HCT116 (cell line): ENCODE results near the gene ANKLE1. TPM values are rescaled to one million over a fixed set of nuclear protein-coding genes. Genes with fewer than 3 reads are reported as not detected.

Experiments
- ATAC-seq: fragments of 200-7000 bp; cut with Tn5 transposase; 2 replicates; pipeline ENCODE4 v1.9.1; 2020; ENCODE audit warnings: mild to moderate bottlenecking, moderate library complexity
- BruUV-seq: library from RNA; stranded (reverse); fragments of 400-500 nt; replicated peaks from 2 replicates; lab custom pipeline; 2021; lab: Mats Ljungman, UMichigan
- CTCF ChIA-PET: fragments of 300-600 bp; sonication (Branson Sonifier 250); formaldehyde crosslinking; loops from one replicate; lab custom pipeline; 2021; ENCODE audit warnings: antibody characterized with exemption; lab: Charles Lee
- POLR2A ChIA-PET: fragments of 300-600, 350-600 bp; sonication (Branson Sonifier 250); formaldehyde crosslinking; loops from one replicate; lab custom pipeline; 2021; ENCODE audit warnings: antibody characterized with exemption; lab: Charles Lee
- RAD21 ChIA-PET, 2 experiments: fragments of 300-600 bp; sonication (Branson Sonifier 250); formaldehyde crosslinking; loops; one replicate each; lab custom pipeline; 2023; ENCODE audit warnings: low total read pairs in 2 of 2; ENCODE audit not compliant: uncharacterized antibody in 2 of 2, unreplicated experiment in 2 of 2, low non-redundant PET in 1 of 2; lab: Charles Lee
- DNase-seq: peaks from one replicate; pipeline ENCODE4 v3.0.0-alpha.2; 2010; ENCODE audit warnings: low read depth, low spot score
- H2AFZ ChIP-seq: fragments of 200-600 bp; shearing (Covaris generic), sonication (generic); 2 replicates; pipeline ENCODE4 v1.6.1; 2017; ENCODE audit warnings: low read depth, mixed run types, mixed read lengths, antibody characterized with exemption, low read length; ENCODE audit not compliant: poor library complexity, severe bottlenecking
- H3K27ac ChIP-seq: 2 replicates; pipeline ENCODE4 v1.5.1; 2012; ENCODE audit warnings: low read depth, low read length
- H3K27me3 ChIP-seq: fragments of 200-600 bp; sonication (generic); 2 replicates; pipeline ENCODE4 v1.6.1; 2016; ENCODE audit warnings: mixed run types, low read length, mixed read lengths; ENCODE audit not compliant: insufficient read depth
- H3K36me3 ChIP-seq, 2 experiments: fragments of 200-500 bp in 1 of 2; fragments of 200-600 bp in 1 of 2; sonication (Bioruptor generic) in 1 of 2; sonication (generic) in 1 of 2; 2 replicates each; pipeline versions ENCODE4 v1.5.1 to v1.6.1; 2014 to 2016; ENCODE audit warnings: low read length in 2 of 2, inconsistent platforms in 1 of 2, mixed read lengths in 1 of 2, mixed run types in 1 of 2; ENCODE audit not compliant: insufficient read depth in 2 of 2, control insufficient read depth in 1 of 2
- H3K4me1 ChIP-seq, 2 experiments: fragments of 200-600 bp in 1 of 2; sonication (generic) in 1 of 2; 2 replicates each; pipeline versions ENCODE4 v1.5.1 to v1.6.1; 2012 to 2017; ENCODE audit warnings: low read length in 2 of 2, inconsistent platforms in 1 of 2, mild to moderate bottlenecking in 1 of 2, mixed read lengths in 1 of 2, mixed run types in 1 of 2, moderate library complexity in 1 of 2; ENCODE audit not compliant: insufficient read depth in 2 of 2, control insufficient read depth in 1 of 2
- H3K4me2 ChIP-seq: fragments of 200-600 bp; sonication (generic); 2 replicates; pipeline ENCODE4 v1.6.1; 2017; ENCODE audit warnings: mixed run types, low read length, mixed read lengths
- H3K4me3 ChIP-seq, 2 experiments: fragments of 200-600 bp in 1 of 2; sonication (generic) in 1 of 2; replicated peaks in 1 of 2; 2 replicates each; pipeline ENCODE4 v1.5.1; 2011 to 2016; ENCODE audit warnings: low read length in 2 of 2, control low read depth in 1 of 2, low read depth in 1 of 2, mild to moderate bottlenecking in 1 of 2, mixed read lengths in 1 of 2, mixed run types in 1 of 2
- H3K79me2 ChIP-seq: fragments of 200-600 bp; sonication (generic); 2 replicates; pipeline ENCODE4 v1.6.1; 2017; ENCODE audit warnings: mild to moderate bottlenecking, mixed run types, low read length, moderate library complexity, mixed read lengths; ENCODE audit not compliant: insufficient read depth
- H3K9ac ChIP-seq: fragments of 200-600 bp; sonication (generic); 2 replicates; pipeline ENCODE4 v1.6.1; 2016; ENCODE audit warnings: low read length, mixed read lengths
- H3K9me2 ChIP-seq: fragments of 200-600 bp; sonication (generic), shearing (Covaris generic); 2 replicates; pipeline ENCODE4 v1.6.1; 2017; ENCODE audit warnings: mixed run types, mild to moderate bottlenecking, moderate library complexity; ENCODE audit not compliant: insufficient read depth
- H3K9me3 ChIP-seq, 2 experiments: fragments of 200-500 bp in 1 of 2; fragments of 200-600 bp in 1 of 2; sonication (Bioruptor generic) in 1 of 2; sonication (generic) in 1 of 2; 2 replicates each; pipeline ENCODE4 v1.6.1; 2014 to 2017; ENCODE audit warnings: low read length in 2 of 2, mixed read lengths in 2 of 2, inconsistent platforms in 1 of 2, low read depth in 1 of 2, mild to moderate bottlenecking in 1 of 2, mixed run types in 1 of 2, moderate library complexity in 1 of 2; ENCODE audit not compliant: control insufficient read depth in 1 of 2, insufficient read depth in 1 of 2
- H4K20me1 ChIP-seq: fragments of 200-600 bp; sonication (generic), shearing (Covaris generic); 2 replicates; pipeline ENCODE4 v1.6.1; 2017; ENCODE audit warnings: mixed run types, mild to moderate bottlenecking, moderate library complexity; ENCODE audit not compliant: insufficient read depth
- EGR1 ChIP-seq: IDR thresholded peaks from 2 replicates; pipeline ENCODE4 v1.6.1; 2012; ENCODE audit warnings: low read depth
- EZH2 ChIP-seq: fragments of 200-600 bp; sonication (generic); IDR thresholded peaks from 2 replicates; pipeline ENCODE4 v1.6.1; 2017; ENCODE audit warnings: antibody characterized with exemption, mixed run types
- EZH2phosphoT487 ChIP-seq: fragments of 200-600 bp; IDR thresholded peaks from 2 replicates; pipeline ENCODE4 v1.6.1; 2018; ENCODE audit warnings: antibody characterized with exemption, borderline replicate concordance
- POLR2A ChIP-seq: IDR thresholded peaks from 2 replicates; pipeline ENCODE4 v1.7.0; 2011; ENCODE audit warnings: borderline replicate concordance; ENCODE audit not compliant: insufficient read depth, insufficient read length; ENCODE audit errors: extremely low read depth
- POLR2AphosphoS5 ChIP-seq: IDR thresholded peaks from 2 replicates; pipeline ENCODE4 v1.6.1; 2011; ENCODE audit warnings: mild to moderate bottlenecking, low read depth, low read length, moderate library complexity
- ZFX ChIP-seq: fragments of 450-650 bp; IDR thresholded peaks from 2 replicates; pipeline ENCODE4 v1.6.1; 2017
- ZNF274 ChIP-seq: fragments of 200-500 bp; sonication (Bioruptor generic); IDR thresholded peaks from 2 replicates; pipeline ENCODE4 v1.6.1; 2014; ENCODE audit warnings: mild to moderate bottlenecking, low read depth, low read length, inconsistent platforms
- intact Hi-C: fragments of 100-400 bp; cut with micrococcal nuclease; formaldehyde crosslinking; loops from 2 replicates; pipeline ENCODE4 v1.10.0; 2022
- total RNA-seq: library from RNA; stranded (reverse); gene quantifications from one replicate; pipeline ENCODE4 v1.2.1, GENCODE V29; 2021; ENCODE audit not compliant: unreplicated experiment
- TF ChIP-seq, protein P1 (sequence below): IDR thresholded peaks from 2 replicates; pipeline ENCODE4 v1.6.1; 2012

Gene ANKLE1
- total RNA-seq, 1 experiment from 2014 or later, result 14.8 TPM

DNA sequence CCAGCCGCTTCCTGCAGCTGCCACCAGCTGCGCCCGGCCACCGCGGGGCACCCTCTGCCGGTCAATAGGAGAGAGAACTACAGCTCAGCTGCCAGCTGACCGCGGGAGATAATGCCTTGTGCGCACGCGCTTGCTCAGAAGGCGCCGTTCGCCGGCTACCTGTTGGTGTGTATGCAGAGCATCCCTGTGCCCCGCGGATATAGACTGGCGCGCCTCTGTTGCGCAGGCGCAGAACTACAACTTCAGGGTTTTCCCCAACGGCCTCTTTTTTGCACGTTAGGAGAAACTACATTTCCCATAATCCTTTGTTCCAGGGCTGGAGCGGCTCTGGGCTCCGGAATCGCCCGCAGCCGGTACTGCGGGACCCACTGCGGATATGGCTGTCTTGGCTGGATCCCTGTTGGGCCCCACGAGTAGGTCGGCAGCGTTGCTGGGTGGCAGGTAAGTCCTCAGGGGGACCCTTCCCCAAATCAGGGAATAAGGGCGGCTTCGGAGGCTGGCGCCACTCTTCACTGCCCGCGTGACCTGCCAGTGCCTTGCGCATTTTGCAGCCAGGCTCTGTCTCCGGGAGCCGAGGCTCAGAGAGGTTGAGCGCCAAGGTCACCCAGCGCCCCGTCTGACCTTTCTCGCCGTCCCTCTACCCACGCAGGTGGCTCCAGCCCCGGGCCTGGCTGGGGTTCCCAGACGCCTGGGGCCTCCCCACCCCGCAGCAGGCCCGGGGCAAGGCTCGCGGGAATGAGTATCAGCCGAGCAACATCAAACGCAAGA is 24.0 kb downstream of the ANKLE1 start, which contains the start of gene MRPL34 (continued):
- TF ChIP-seq EZH2 (no peak), POLR2A (peak; percentile 51), POLR2AphosphoS5 (peak; percentile 77), EZH2phosphoT487 (no peak), ZNF274 (no peak)

DNA sequence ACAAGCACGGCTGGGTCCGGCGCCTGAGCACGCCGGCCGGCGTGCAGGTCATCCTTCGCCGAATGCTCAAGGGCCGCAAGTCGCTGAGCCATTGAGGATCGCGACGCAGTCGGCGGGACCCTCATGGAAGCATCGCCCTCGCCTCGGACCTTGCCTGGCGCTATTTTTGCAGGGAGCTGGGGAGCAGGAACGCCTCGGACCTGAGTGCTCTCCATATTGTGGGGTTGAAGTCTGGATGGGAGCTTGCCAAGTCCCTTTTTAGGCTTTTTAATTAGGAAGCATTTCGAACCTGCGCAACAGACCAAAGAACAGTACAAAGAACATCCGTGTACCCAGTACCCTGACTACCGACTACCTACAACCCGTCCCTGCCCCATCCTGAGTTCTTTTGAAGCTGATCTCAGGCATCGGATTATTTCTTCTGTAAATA is 24.6 kb downstream of the ANKLE1 start:
- no TSS peak for BruUV-seq
- H3K4me2 ChIP-seq, result peak overlapping the region; percentile 97
- peak overlapping the region; percentile 81 to 85 for H3K4me3 ChIP-seq
- no peaks in the 10 kb centered on the region for H3K36me3 ChIP-seq
- intact Hi-C loops, result no loop called here
- RAD21 ChIA-PET, result no interaction called here
- no peaks in the 10 kb centered on the region for H3K9me2 ChIP-seq
- no peak for ATAC-seq
- H3K9me3 ChIP-seq, result no peaks in the 10 kb centered on the region
- peak overlapping the region; percentile 92 for H3K27ac ChIP-seq
- peaks cover 32% of the 10 kb centered on the region for H3K79me2 ChIP-seq
- no peaks in the 10 kb centered on the region for H3K27me3 ChIP-seq
- no peak overlapping the region for H2AFZ ChIP-seq
- CTCF ChIA-PET, result interaction anchor here (0.5 to 1.6 kb wide), 3 partner anchors 27 to 80 kb away, joined by 3 to 5 read pairs (median 3); no protein-coding TSS in a partner anchor
- no peaks in the 10 kb centered on the region for H4K20me1 ChIP-seq
- DNase-seq, result no peak
- H3K4me1 ChIP-seq, result peaks cover 46 to 72% of the 10 kb centered on the region in 2 experiments
- POLR2A ChIA-PET, result interaction anchor here (0.9 to 1.6 kb wide), 3 partner anchors 11 to 26 kb away, joined by 3 to 5 read pairs (median 3); no protein-coding TSS in a partner anchor
- TF ChIP-seq ZFX (peak; percentile 58), EGR1 (no peak)
- TF ChIP-seq, protein P1, sequence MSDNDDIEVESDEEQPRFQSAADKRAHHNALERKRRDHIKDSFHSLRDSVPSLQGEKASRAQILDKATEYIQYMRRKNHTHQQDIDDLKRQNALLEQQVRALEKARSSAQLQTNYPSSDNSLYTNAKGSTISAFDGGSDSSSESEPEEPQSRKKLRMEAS, result peak; percentile 54
- TF ChIP-seq, all 23 proteins: peak for 2
- H3K9ac ChIP-seq, result peak overlapping the region; percentile 96
